Fibroblast of lung (primary cell): Measurements from ENCODE around the gene ACADVL. TPM values are rescaled to one million over a fixed set of nuclear protein-coding genes. Genes with fewer than 3 reads are reported as not detected.
A peak's percentile ranks its signal among the peaks of the same experiment; 100 is the strongest.

Experiments
- DNase-seq, 2 donors: peaks; one replicate each; pipeline versions ENCODE4 v3.0.0 to v3.0.0-alpha.2; 2010; ENCODE audit warnings: low read depth in 2 of 2
- H2AFZ ChIP-seq: 2 replicates; pipeline ENCODE4 v1.5.1; 2012; ENCODE audit warnings: low read length, control low read depth, inconsistent platforms
- H3K27ac ChIP-seq: 2 replicates; pipeline ENCODE4 v1.5.1; 2011; ENCODE audit warnings: low read length, control low read depth; ENCODE audit not compliant: insufficient read depth
- H3K27me3 ChIP-seq: 2 replicates; pipeline ENCODE4 v1.5.1; 2011; ENCODE audit warnings: mild to moderate bottlenecking, low read length; ENCODE audit not compliant: control insufficient read depth, insufficient read depth
- H3K36me3 ChIP-seq: 2 replicates; pipeline ENCODE4 v1.5.1; 2011; ENCODE audit warnings: low read length; ENCODE audit not compliant: control insufficient read depth, insufficient read depth
- H3K4me1 ChIP-seq: 2 replicates; pipeline ENCODE4 v1.5.1; 2011; ENCODE audit warnings: low read length; ENCODE audit not compliant: control insufficient read depth, insufficient read depth; ENCODE audit errors: extremely low read depth
- H3K4me2 ChIP-seq: 2 replicates; pipeline ENCODE4 v1.5.1; 2011; ENCODE audit warnings: low read length, control low read depth; ENCODE audit not compliant: insufficient read depth; ENCODE audit errors: extremely low read depth
- H3K4me3 ChIP-seq, 4 experiments: fragments of 200-600 bp in 1 of 4; sonication (generic) in 1 of 4; replicated peaks in 1 of 4; 2 replicates each; pipeline ENCODE4 v1.5.1; 2011 to 2016; ENCODE audit warnings: low read length in 4 of 4, low read depth in 3 of 4, mild to moderate bottlenecking in 3 of 4, control low read depth in 2 of 4, inconsistent platforms in 1 of 4, mixed read lengths in 1 of 4; ENCODE audit not compliant: insufficient read depth in 1 of 4; ENCODE audit errors: control extremely low read depth in 1 of 4
- H3K79me2 ChIP-seq: 2 replicates; pipeline ENCODE4 v1.5.1; 2012; ENCODE audit warnings: mild to moderate bottlenecking, low read length, inconsistent platforms; ENCODE audit not compliant: control insufficient read depth, insufficient read depth
- H3K9ac ChIP-seq: 2 replicates; pipeline ENCODE4 v1.5.1; 2011; ENCODE audit warnings: mild to moderate bottlenecking, low read length, control low read depth; ENCODE audit not compliant: insufficient read depth
- H3K9me3 ChIP-seq: 2 replicates; pipeline ENCODE4 v1.5.1; 2012; ENCODE audit warnings: low read depth, low read length; ENCODE audit not compliant: control insufficient read depth, insufficient read depth
- H4K20me1 ChIP-seq: 2 replicates; pipeline ENCODE4 v1.5.1; 2011; ENCODE audit warnings: low read length; ENCODE audit not compliant: control insufficient read depth, insufficient read depth; ENCODE audit errors: extremely low read depth
- EZH2 ChIP-seq: IDR thresholded peaks from 2 replicates; pipeline ENCODE4 v1.5.1; 2012; ENCODE audit warnings: low read length, control low read depth, mild to moderate bottlenecking; ENCODE audit errors: missing control alignments
- polyA plus RNA-seq, 2 donors: library from polyadenylated mRNA; depleted of rRNA in 1 of 2; stranded (reverse) in 1 of 2; unstranded in 1 of 2; fragments of >200 nt; gene quantifications; 2 replicates each; pipeline ENCODE4 v1.2.1, GENCODE V29; 2011 to 2012; ENCODE audit warnings: missing spikeins in 1 of 2
- total RNA-seq: library from RNA; depleted of rRNA; stranded (reverse); fragments of >200 nt; gene quantifications from 2 replicates; pipeline ENCODE4 v1.2.1, GENCODE V29; 2014
- TF ChIP-seq, protein P1 (sequence below), 2 donors: IDR thresholded peaks in 1 of 2; conservative IDR thresholded peaks in 1 of 2; 1 replicate in 1 of 2; 2 replicates in 1 of 2; pipeline ENCODE4 v1.5.1; 2011 to 2012; ENCODE audit warnings: low read length in 2 of 2, control low read depth in 1 of 2, inconsistent platforms in 1 of 2, low read depth in 1 of 2, mild to moderate bottlenecking in 1 of 2

The ACADVL gene
- total and polyA plus RNA-seq, 2 donors (not counting 1 experiment from before 2014, with no cell fraction given) = 129 to 313 TPM

- no peak overlapping the region for H3K4me2 ChIP-seq
- TF ChIP-seq, protein P1, sequence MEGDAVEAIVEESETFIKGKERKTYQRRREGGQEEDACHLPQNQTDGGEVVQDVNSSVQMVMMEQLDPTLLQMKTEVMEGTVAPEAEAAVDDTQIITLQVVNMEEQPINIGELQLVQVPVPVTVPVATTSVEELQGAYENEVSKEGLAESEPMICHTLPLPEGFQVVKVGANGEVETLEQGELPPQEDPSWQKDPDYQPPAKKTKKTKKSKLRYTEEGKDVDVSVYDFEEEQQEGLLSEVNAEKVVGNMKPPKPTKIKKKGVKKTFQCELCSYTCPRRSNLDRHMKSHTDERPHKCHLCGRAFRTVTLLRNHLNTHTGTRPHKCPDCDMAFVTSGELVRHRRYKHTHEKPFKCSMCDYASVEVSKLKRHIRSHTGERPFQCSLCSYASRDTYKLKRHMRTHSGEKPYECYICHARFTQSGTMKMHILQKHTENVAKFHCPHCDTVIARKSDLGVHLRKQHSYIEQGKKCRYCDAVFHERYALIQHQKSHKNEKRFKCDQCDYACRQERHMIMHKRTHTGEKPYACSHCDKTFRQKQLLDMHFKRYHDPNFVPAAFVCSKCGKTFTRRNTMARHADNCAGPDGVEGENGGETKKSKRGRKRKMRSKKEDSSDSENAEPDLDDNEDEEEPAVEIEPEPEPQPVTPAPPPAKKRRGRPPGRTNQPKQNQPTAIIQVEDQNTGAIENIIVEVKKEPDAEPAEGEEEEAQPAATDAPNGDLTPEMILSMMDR (conservative IDR thresholded peaks at IDR 0.05 in 1 of 2, IDR thresholded peaks at IDR 0.05 in 1 of 2; ENCODE audit: low read depth in 1 of 2, low read length in 2 of 2) = no peak
- TF ChIP-seq EZH2 = no peak
- H2AFZ ChIP-seq = no peak overlapping the region
- no peak for DNase-seq
- H3K36me3 ChIP-seq = peaks cover 20% of the 10 kb centered on the region
- peaks cover 17% of the 10 kb centered on the region for H3K4me1 ChIP-seq
- H3K9ac ChIP-seq = no peak overlapping the region
- no peaks in the 10 kb centered on the region for H3K27me3 ChIP-seq
- no peak overlapping the region for H3K4me3 ChIP-seq
- no peaks in the 10 kb centered on the region for H4K20me1 ChIP-seq
- no peak overlapping the region for H3K27ac ChIP-seq
- peaks cover 33% of the 10 kb centered on the region for H3K79me2 ChIP-seq
- no peaks in the 10 kb centered on the region for H3K9me3 ChIP-seq
Observed at GRCh38 chr17:7218758-7219157, 980 bp upstream of the ACADVL start.

GRCh38 chr17:7219229-7219811 lies 418 bp upstream of the ACADVL start:
- Histone ChIP-seq H3K27me3 (no peaks in the 10 kb centered on the region), H4K20me1 (no peaks in the 10 kb centered on the region), H3K9ac (no peak overlapping the region), H3K9me3 (no peaks in the 10 kb centered on the region), H3K79me2 (peaks cover 29% of the 10 kb centered on the region), H3K4me2 (peak overlapping the region; percentile 5), H3K4me3 (peak overlapping the region in 3 of 4 experiments; percentile 2 to 90 (median 79)), H3K36me3 (peaks cover 25% of the 10 kb centered on the region), H3K27ac (peak overlapping the region; percentile 5), H2AFZ (no peak overlapping the region), H3K4me1 (peaks cover 16% of the 10 kb centered on the region)
- TF ChIP-seq, protein P1 (conservative IDR thresholded peaks at IDR 0.05 in 1 of 2, IDR thresholded peaks at IDR 0.05 in 1 of 2; ENCODE audit: low read depth in 1 of 2, low read length in 2 of 2) = no peak
- no peak for DNase-seq

DNA sequence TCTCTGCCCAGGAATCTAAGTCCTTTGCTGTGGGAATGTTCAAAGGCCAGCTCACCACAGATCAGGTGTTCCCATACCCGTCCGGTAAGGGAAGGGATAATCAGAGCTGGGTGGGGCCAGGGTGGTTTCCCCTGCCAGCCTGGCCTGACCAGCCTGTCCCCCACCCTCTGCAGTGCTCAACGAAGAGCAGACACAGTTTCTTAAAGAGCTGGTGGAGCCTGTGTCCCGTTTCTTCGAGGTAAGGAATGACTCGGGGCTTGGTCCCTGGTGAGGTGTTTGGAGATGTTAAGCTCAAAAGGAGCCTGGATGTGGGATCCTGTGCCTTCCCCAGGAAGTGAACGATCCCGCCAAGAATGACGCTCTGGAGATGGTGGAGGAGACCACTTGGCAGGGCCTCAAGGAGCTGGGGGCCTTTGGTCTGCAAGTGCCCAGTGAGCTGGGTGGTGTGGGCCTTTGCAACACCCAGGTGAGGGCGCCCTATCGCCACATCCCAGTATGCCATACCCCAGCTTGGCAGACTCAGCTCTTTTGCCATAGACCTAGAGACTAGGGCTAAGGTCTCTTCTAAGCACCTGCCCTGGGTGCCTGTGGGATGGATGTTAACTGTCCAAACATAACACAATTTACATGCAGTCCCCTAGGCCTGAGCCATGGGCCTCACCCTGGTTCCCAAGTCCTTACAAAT lies 997 bp downstream of the ACADVL start:
- Histone ChIP-seq H3K4me1 (peaks cover 12% of the 10 kb centered on the region), H3K36me3 (peaks cover 25% of the 10 kb centered on the region), H2AFZ (no peak overlapping the region), H3K27ac (peak overlapping the region; percentile 86), H3K79me2 (peaks cover 29% of the 10 kb centered on the region), H3K9me3 (no peaks in the 10 kb centered on the region), H4K20me1 (no peaks in the 10 kb centered on the region), H3K27me3 (no peaks in the 10 kb centered on the region), H3K4me3 (peak overlapping the region; percentile 46 to 90 (median 71)), H3K4me2 (peak overlapping the region; percentile 80), H3K9ac (peak overlapping the region; percentile 75)
- DNase-seq = peak; percentile 59 to 67
- TF ChIP-seq, protein P1 (conservative IDR thresholded peaks at IDR 0.05 in 1 of 2, IDR thresholded peaks at IDR 0.05 in 1 of 2; ENCODE audit: low read depth in 1 of 2, low read length in 2 of 2) = peak; percentile 37 to 42
- no peak for TF ChIP-seq EZH2
